ENCODE data around the gene ARHGAP1.

DNA sequence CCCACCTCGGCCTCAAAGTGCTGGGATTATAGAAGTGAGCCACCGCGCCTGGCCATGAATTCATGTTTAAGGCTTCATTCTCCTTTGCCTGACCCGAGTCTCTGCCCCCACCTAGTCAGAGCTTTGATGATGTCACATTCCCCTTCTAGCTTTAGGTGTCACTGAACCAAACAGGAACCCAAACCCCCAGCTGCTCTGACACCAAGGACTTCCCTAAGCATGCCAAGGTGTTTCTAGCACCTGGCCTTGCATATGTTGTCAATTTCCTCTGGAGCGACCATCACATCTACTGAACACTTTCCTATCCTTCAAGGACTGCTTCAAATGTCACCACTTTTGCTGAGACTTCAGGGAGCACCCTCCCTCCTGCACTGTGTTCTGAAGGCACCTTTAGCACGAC lies 20.9 kb upstream of the ARHGAP1 start:
- TF ChIP-seq, protein P1, sequence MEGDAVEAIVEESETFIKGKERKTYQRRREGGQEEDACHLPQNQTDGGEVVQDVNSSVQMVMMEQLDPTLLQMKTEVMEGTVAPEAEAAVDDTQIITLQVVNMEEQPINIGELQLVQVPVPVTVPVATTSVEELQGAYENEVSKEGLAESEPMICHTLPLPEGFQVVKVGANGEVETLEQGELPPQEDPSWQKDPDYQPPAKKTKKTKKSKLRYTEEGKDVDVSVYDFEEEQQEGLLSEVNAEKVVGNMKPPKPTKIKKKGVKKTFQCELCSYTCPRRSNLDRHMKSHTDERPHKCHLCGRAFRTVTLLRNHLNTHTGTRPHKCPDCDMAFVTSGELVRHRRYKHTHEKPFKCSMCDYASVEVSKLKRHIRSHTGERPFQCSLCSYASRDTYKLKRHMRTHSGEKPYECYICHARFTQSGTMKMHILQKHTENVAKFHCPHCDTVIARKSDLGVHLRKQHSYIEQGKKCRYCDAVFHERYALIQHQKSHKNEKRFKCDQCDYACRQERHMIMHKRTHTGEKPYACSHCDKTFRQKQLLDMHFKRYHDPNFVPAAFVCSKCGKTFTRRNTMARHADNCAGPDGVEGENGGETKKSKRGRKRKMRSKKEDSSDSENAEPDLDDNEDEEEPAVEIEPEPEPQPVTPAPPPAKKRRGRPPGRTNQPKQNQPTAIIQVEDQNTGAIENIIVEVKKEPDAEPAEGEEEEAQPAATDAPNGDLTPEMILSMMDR (IDR thresholded peaks at IDR 0.05), result no peak
- TF ChIP-seq EP300 (IDR thresholded peaks at IDR 0.05) (no peak), POLR2AphosphoS5 (IDR thresholded peaks at IDR 0.05) (no peak)
